ENCODE measurements around the gene CHCT1. TPM values are rescaled to one million over a fixed set of nuclear protein-coding genes. Genes with fewer than 3 reads are reported as not detected.

Gene CHCT1
- total and polyA plus RNA-seq, 12 donors: 0.44 TPM; not detected in 11

GRCh38 chr17:60392845-60393702 lies 29.2 kb upstream of the CHCT1 start:
- peak in 1 of 2 donors; percentile 41 for DNase-seq
- H3K4me3 ChIP-seq: peak overlapping the region; percentile 73 to 95 (median 86)
- TF ChIP-seq CTCF (IDR thresholded peaks at IDR 0.05): no peak
- ATAC-seq: peak in 1 of 8 donors; percentile 1
- peaks cover 0 to 81% (median 31%) of the 10 kb centered on the region in 9 donors for H3K4me1 ChIP-seq
- H3K27ac ChIP-seq: peak overlapping the region; percentile 70 to 98 (median 93)
- WGBS, 2 donors: 19 to 20% methylated on average over 17 of the region's 17 CpGs
- H3K27me3 ChIP-seq: no peaks in the 10 kb centered on the region
- intact Hi-C loops (cut with DNase I): no loop called here
- no peaks in the 10 kb centered on the region for H3K9me3 ChIP-seq
- no peaks in the 10 kb centered on the region for H3K36me3 ChIP-seq

- Histone ChIP-seq H3K27me3 (no peaks in the 10 kb centered on the region), H3K9me3 (no peaks in the 10 kb centered on the region), H3K4me3 (no peak overlapping the region), H3K27ac (peak overlapping the region in 1 of 10 donors; percentile 98), H3K36me3 (no peaks in the 10 kb centered on the region), H3K4me1 (peaks cover 0 to 81% (median 23%) of the 10 kb centered on the region in 9 donors)
- DNase-seq: no peak
- 95 to 96% methylated on average over 17 of the region's 17 CpGs for WGBS, 2 donors
- intact Hi-C loops (cut with DNase I): no loop called here
- no peak for TF ChIP-seq CTCF (IDR thresholded peaks at IDR 0.05)
- no peak for ATAC-seq
These were observed 28.2 kb upstream of the CHCT1 start for GRCh38 chr17:60393840-60394723.

GRCh38 chr17:60395508-60396065 lies 26.7 kb upstream of the CHCT1 start:
- no peaks in the 10 kb centered on the region for H3K9me3 ChIP-seq
- peak overlapping the region in 1 of 10 donors; percentile 70 for H3K27ac ChIP-seq
- TF ChIP-seq CTCF (IDR thresholded peaks at IDR 0.05): no peak
- intact Hi-C loops (cut with DNase I): no loop called here
- H3K27me3 ChIP-seq: no peaks in the 10 kb centered on the region
- no peak for ATAC-seq
- H3K4me1 ChIP-seq: peaks cover 0 to 69% (median 9%) of the 10 kb centered on the region in 9 donors
- DNase-seq: no peak
- no peaks in the 10 kb centered on the region for H3K36me3 ChIP-seq
- no peak overlapping the region for H3K4me3 ChIP-seq
- WGBS, 2 donors: 82 to 88% methylated on average over 4 of the region's 4 CpGs

DNA sequence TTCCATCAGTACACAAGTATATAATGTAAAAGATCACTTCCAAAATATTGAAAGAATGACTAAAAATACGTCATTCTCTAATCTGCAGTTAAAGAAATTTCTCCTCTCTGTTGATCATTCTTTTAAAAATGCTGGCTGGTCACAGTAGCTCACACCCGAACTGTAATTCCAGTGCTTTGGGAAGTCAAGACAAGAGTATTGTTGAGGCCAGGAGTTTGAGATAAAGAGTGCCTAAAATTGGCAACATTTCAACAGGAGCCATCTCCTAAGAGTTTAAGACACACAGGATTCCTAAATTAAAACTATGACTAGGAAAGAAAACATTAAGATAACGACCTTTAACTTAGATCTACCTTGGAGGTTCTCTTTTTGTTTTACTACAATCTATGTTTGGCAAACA lies 25.9 kb upstream of the CHCT1 start:
- 62% methylated on average over 3 of the region's 3 CpGs for WGBS, 2 donors
- H3K36me3 ChIP-seq: no peaks in the 10 kb centered on the region
- peak overlapping the region in 1 of 10 donors; percentile 59 for H3K27ac ChIP-seq
- no peak overlapping the region for H3K4me3 ChIP-seq
- peaks cover 0 to 63% (median 5%) of the 10 kb centered on the region in 9 donors for H3K4me1 ChIP-seq
- DNase-seq (no peak), ATAC-seq (no peak)
- intact Hi-C loops (cut with DNase I): no loop called here
- no peaks in the 10 kb centered on the region for H3K27me3 ChIP-seq
- no peaks in the 10 kb centered on the region for H3K9me3 ChIP-seq
- no peak for TF ChIP-seq CTCF (IDR thresholded peaks at IDR 0.05)
